NCI-H1092 treated with DMSO at 0.1 percent for 48 hours (cell line): Measurements from ENCODE around the gene TEX51.

Source experiments
- DNase-seq: peaks from one replicate; lab custom pipeline; 2025; lab: John Stamatoyannopoulos, UW

The TEX51 gene

DNA sequence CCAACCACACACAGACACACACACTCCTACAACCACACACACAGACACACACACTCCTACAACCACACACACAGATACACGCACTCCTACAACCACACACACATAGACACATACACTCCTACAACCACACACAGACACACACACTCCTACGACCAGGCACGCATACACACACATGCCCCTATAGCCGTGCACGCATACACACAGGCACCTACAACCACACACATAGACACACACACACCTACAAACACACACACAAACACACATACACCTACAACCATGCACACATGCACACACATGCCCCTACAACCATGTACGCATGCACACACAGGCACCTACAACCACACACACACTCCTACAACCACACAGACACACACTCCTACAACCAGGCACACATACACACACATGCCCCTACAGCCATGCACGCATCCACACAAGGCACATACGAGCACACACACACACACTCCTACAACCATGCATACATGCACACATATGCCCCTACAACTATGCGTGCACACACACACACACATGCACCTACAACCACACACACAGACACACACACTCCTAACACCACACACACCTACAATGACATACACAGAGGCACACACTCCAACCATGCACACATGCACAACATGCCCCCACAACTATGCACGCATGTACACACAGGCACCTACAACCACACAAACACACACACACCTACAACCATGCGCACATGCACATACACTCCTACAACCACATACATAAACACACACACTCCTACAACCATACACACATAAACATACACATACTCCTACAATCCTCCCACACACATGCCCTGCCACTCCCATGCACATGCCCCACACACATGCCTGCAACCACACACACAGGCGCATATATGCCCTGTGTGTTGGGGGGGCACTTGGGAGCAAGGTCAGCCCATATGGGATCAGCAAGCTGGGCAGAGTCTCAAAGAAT lies 19.1 kb upstream of the TEX51 start:
- no peak for DNase-seq

DNA sequence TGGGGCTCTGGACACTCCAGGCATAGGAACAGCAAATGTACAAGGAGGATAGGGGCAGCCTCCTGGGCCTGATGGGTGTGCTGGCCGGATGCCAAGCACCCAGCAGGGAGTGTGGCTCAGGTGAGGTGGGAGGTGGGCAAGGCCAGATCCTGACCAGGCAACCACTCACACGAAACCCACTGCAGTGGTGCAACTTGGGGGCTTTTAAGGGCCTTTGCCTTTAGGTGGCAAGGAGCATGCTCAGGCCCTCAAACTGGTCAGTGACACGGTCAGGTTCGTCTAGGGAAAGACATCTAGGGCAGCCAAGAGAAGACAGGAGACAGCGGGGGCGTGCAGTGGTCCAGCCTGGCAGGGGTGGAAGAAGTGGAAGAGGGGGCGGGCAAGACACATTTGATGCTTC lies 18.4 kb upstream of the TEX51 start:
- no peak for DNase-seq

DNA sequence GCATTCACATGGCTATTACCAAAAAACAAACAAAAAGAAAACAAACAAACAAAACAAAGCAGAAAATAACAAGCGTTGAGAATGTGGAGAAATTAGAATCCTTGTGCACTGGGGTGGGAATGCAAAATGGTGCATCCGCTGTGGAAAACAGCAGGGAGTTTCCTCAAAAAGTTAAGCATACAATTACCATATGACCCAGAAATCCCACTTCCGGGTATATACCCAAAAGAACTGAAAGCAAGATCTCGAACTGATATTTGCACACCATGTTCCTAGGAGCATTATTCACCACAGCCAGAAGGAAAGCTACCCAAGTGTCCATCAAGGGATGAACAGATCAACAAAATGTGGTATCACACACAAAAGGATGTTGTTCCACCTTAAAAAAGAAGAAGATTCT lies 17.9 kb upstream of the TEX51 start:
- DNase-seq: no peak

DNA sequence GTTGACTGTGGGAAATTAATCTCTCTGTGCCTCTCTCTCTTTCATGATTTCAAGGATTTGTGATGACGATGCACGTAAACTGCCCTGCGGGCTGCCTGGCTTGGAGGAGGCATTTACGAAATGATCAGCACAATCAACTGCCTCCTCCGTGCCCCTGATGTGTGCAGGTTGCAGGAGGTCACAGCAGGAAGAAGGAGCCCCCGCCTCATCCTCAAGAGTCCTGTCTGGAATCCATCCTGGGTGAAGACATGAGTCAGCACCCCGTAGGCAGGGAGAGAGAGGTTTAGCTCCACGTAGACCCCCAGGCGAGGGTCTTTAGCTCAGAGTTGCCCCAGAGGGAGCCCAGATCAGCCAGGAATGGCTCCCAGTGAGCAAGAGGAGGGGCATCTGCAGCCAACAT lies 17.1 kb upstream of the TEX51 start:
- no peak for DNase-seq

DNA sequence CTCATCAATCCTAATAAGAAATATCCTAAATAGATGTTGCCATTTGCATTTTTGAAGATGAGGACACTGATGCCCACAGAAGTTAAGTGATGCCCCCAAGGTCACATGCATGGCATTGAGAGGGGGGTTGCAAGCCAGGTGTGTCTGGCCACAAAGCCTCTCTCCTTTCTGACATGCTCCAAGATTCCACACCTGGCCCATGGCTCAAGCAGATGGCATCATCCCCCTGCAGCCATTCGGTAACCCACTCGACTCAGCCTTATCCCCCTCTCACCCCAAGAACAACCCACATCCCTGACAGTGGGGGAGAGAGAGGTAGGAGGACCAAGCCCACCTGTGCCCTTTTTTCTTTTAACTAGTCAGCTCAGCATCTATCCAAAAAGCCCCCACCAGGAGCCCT lies 16.5 kb upstream of the TEX51 start:
- DNase-seq: no peak

DNA sequence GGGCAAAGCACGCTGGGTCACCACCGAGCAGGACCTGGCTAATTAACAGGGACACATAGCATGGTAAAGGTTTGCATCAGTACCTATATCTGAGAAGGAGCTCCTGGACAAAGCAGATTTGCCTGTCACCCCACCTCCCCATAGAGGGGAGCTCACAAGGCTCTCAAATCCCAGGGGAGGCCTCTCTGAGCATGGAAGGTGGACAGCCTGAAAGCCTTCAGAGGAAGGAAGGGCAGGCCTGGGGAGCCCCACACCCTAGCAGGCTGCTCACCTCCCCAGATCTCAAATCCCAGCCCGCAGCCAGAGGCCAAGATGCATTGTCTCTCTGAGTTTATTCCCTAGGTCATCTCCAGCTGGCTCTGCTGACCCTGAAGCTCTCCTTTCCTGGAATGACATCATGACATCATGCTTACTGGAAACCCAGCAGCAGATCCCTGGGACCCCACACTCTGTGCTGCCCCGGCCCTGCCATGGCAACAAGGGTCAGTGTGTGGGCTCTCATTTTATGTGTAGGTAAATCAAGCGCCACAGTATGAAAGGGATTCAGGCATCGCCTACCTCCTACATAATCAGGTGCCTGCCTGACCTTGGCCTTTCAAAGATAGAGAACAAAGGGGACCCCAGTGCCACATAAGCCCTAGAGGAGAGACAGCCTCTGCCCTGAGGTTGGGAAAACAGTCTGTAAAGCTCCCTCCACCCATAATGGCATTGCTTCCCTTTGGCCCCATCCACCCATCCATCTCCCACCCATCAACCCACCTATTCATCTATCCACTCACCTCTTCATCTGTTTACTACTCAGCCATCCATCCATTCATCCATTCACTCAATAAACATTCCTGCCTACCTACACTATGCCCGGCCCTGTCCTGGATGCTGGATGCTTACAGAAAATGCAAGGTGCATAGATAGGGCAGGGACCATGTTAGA lies 15.7 kb upstream of the TEX51 start:
- DNase-seq: no peak

DNA sequence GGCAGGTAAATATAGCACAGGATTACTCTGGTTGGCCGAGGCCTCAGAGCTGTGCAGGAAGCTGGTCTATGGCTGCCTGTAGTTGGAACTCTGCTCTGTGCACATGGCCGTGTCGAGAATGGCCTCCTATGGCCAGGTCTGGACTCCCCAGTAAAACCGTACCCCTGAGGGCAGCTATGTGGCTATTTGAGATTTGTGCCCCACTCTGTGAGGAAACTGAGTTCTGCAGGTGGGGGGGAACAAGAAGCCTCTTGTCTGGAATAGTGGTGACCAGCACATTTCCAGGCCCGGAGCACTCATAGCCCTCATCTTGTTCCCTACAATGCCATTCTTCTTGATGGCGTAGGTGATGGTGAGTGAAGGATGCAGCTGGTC lies 15.0 kb upstream of the TEX51 start:
- DNase-seq: no peak

DNA sequence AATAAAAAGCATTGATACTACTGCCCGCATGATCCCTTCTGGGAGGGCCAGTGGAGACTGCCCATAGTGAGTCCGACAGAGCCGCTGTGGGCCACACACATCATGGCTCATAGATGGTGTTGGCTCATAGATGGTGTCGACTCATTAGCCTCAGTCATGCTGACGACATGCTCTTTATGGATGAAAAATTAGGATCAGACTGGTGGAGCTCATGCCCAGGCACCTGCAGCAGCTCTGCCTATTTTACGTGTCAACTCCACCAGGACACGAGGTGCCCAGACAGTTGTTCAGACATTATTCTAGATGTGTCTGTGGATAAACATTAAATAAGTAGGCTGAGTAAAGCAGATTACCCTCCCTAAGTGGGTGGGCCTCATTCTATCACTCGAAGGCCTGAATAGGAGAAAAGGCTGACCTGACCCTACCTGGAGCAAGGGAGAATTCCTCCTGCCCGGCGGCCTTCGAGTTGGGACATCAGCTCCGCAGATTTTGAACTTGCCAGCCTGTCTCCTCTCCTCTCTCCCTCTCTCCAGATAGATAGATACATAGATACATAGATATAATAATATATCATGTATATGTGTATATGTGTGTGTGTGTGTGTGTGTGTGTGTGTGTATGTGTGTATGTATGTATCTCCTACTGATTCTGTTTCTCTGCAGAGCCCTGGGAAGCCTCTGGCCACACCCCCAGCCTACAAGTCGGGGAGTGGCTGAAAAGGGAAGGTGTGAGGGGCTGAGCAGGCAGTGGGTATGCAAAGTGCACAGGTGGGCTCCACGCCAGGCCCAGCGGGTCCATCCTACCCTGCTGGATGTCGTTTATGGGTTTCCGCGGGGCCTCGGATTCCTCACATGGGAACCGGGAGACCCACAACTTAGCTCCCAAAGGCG lies 13.6 kb upstream of the TEX51 start:
- no peak for DNase-seq

DNA sequence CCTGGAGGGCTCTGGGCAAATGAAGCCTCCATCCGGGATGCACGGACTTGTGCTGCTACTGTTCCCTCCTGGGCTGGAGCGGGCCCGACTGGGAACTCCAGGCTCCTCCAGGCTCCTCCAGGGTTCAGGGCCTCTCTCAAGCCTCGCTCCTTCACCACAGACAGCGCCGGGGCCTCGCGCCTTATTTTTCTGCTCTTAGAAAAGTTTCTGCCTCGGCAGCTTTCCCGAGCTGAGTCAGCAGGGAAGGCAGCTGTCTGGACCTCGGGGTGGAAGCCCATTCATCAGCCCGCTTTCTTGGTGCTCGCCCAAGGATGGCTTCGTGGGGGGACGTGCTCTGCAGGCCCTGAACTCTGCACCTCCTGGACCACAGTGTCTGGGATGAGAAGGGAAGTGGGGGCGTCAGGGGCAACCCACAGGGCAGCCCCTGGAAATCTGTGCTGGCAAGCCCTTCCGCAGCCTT lies 12.9 kb upstream of the TEX51 start:
- no peak for DNase-seq

DNA sequence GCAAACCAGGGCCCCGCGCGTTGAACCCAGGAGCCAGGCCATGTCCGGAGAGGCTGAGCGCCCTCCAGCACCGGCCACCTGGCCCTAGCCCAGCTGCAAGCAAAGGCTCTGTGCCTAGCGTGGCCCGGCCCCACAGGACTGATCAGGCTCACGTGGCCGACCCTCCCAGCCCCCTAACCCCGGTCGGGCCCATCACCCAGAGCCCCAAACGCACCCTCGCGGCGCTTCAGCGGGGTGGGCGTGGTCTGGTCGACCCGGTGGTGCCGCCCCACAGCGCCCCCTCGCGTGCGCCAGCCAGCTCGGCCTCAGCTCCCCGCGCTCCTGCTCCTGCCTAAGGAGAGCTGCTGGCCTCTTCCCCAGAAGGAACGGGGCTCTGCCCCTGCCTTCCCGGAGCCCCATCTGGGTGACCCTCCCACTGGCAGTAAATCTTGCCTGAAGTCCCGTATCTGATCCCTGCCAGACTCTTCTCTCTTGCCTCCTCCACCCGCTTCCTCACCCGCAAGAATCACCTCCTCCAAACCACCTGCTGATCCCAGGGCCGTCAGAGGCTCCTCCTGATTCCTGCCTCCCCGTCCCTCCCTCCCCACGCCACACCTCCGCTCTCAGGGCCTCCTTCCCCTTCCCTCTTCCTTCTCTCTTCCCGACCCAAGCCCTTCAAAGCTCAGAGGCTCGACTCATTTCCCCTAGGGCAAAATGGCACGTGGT lies 12.3 kb upstream of the TEX51 start:
- DNase-seq: no peak

DNA sequence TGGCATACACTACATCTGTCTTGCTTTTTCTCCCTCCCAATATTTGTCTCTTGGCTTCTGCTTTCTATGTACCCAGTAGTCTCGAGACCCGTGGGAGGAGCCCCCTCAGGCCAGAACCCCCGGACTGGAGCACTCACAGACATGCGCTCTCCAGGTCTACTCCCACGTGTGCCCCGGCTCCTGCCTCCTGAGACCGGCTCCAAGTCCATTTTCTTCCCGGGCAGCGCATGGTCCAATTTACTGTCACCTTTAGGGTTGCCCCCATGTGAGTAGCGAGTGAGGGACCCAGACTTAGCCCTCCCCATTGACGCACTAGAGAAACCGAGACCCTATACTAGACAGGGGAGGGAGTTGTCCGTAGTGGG lies 11.8 kb upstream of the TEX51 start:
- DNase-seq: no peak

DNA sequence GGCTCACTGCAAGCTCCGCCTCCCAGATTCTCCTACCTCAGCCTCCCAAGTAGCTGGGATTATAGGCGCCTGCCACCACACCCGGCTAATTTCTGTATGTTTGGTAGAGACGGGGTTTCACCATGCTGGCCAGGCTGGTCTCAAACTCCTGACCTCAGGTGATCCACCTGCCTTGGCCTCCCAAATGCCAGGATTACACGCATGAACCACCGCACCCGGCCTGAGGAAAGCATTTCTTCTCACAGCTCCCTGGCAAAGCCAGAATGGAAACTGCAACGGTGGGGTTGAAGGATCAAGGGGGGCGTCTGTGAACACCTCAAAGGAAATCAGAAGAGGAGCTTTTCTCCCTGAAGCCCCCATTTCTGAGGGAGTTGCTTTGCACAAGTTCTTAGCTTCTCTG lies 11.2 kb upstream of the TEX51 start:
- no peak for DNase-seq

DNA sequence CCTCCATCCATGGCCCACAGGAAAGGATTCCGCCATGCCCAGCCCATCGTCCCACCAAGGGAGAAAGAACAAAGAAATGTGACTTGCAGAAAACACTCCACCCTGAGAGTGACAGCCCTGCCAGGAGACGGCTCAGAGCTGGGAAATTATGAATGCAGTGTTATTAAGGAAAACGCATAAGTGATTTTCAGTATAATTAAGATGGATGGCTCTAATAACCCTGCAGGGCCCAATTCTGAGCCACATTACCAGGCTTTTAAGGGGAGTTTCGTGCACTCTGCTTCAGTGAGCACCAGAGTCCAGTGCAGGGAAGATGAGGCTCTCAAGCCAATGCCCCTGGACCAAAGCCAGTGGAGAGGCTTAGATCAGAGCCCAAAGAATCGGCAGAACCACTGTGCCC lies 10.6 kb upstream of the TEX51 start:
- no peak for DNase-seq

DNA sequence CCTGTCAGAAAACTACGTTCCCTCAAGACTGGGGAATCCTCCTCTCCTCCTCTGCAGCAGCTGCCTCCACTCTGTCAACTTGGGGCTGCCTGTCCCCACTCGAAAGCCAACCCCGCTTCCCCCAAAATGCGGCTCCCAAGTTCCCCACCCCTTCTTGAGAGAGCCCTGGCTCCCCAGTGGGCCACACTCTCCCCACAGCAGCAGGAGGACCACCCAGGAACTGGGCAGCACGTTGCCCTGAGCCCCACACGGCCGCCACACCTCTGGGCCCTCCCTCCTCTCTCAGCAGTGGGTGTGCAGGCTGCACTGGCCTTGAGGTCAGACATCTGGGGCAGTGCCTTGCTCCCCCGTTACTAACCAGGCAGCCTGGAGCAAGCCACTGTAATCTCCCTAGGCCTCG lies 9.6 kb upstream of the TEX51 start:
- no peak for DNase-seq

DNA sequence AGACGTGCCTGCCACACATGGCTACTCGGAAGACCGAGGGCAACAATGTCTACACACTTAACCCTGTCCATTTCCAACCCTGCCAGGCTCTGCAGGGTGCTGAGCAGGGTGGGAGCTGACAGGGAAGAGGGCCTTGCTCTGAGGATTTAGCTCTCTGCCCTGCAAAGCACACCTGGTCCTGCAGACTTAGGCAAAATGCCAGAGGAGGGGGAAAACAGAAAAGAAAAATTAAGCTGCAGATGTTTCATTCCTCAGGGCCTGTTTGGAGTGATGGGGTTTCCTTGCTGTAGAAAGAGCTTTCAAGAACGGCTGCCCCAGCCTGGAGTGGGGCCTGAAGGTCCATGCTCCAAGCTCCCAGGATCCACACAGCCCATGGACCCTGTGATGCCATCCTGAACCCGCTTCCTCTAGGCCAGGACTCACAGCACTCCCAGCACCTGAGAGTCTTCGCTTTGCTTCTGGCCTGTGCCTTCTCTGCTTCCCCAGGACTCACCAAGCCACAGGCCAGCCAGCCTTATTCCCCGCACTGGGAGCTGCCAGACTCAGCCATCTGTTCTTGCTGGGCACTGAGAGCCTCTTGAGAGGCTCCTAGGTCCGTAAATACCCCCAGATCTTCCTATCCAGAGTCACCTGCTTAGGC lies 9.1 kb upstream of the TEX51 start:
- no peak for DNase-seq

DNA sequence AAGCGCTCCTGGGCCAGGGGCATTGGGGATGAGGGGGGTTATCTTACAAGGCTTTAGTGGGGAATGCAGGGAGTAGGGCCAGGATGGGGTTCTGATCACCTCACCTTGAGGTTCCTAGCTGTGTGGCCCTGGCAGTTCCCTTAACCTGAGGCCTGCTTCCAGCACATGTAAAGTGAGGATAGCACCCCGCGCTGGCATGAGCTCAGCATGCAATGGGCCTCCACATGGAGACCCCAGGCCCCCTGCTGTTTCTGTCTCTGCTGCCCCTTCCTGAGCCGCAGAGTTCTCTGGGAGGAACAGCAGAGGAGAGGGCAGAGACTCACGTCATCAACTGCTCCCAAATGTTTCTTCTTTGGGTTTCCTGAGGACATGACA lies 8.6 kb upstream of the TEX51 start:
- DNase-seq: no peak

DNA sequence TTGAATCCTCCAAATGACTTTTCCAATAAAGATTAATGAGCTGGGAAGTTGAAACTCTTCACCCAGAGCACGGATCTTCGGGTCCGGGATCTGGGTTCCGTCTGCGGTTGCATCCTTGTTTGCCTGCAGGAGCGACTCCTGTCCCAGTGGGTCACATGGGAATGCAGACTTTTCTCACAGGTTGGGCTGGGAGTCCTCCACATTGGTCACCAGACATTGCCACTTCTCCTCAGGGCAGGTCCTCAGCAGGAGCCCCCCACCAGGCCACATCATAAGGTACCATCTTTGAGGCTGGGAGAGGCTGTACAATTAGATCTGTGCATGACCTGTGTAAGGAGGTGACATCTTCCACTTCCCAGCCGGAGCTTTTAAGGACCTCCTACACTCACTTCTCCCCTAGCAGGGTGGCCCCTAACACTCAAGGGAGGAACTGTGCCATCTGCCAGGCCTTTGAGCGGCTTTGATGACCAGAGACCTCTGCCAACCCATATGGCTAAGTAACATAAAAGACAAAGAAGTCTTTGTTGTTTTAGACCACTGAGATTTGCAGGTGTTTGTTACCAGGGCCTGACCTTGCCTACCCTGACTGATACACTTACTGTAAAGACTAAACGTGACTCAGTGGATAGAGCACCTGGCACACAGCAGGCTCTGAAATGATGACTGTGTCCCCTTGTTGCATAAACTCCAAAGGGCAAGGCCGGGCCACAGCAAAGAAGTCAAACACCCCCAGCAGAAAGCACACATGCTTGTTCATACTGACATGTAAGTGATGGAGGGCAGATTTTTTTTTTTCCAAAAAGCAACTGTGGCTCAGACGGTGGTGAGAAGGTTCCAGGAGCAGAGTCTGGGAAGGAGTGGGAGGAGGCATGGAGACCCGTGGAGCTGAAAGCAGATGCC lies 7.9 kb upstream of the TEX51 start:
- no peak for DNase-seq

DNA sequence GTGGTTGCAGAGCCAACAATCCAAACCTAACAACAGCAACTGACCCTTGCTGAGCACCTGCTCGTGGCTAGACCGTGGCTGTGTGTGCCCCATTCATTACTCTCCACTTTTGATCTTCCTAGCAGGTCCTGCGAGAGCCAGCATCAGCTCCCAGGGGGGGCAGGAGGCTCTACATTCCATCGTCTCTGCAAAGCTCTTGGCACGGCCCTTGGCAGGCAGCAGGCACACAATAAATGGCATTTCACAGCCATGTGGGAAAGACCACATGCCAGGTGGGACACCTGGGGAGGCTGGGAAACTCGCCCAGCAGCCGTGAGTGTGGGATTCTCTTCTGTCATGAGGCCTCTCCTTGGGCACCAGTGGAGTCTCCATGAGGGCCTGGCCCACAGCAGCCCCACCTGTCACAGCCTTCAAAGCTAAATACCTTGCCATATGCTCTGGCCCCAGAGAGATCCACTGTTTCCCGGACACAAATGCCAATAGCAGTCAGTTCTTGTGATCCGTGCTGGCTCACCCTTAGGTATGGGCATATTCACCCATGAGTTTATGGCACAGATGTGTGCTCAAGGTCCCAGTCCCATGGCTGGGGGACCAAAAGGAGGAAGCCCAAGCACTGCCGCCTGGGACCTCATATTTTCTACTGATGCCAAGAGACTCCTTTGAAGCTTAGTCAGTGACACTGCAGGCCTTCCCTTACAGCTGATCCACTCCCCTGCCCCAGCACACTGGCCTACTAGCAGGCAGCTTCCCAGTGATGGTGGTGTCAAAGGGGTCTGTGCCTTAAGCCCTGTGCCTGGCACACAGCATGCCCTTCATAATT lies 6.8 kb upstream of the TEX51 start:
- no peak for DNase-seq

DNA sequence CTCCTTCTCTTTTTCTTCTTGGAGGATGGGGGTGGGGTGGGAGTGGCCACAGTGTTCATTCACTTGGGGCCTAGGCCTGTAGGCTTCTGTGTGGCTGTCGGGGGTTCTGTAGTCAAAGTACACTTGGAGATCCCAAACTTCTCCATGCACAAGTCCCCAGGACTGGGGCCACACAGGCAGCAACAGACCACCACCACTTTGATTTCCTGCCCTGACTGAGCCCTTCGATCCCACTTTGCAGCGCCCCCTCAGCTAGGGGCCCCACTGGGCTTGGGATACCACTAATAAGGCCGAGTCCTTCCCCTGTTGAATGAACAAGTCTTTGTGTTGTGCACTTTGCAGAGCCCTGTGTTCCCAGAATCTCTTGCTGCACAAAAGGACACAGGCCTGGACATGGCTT lies 5.5 kb upstream of the TEX51 start:
- DNase-seq: no peak
